Measurements from ENCODE around the gene RDH13.
"Not testable (repeated sequence)": the region's sequence is repeated elsewhere in the genome, so short reads cannot be mapped to it uniquely, and the experiment has no call there.

RDH13 gene
- 8.3 to 22.5 (median 16.8) reads per million in 4 experiments for total RNA-seq

DNA sequence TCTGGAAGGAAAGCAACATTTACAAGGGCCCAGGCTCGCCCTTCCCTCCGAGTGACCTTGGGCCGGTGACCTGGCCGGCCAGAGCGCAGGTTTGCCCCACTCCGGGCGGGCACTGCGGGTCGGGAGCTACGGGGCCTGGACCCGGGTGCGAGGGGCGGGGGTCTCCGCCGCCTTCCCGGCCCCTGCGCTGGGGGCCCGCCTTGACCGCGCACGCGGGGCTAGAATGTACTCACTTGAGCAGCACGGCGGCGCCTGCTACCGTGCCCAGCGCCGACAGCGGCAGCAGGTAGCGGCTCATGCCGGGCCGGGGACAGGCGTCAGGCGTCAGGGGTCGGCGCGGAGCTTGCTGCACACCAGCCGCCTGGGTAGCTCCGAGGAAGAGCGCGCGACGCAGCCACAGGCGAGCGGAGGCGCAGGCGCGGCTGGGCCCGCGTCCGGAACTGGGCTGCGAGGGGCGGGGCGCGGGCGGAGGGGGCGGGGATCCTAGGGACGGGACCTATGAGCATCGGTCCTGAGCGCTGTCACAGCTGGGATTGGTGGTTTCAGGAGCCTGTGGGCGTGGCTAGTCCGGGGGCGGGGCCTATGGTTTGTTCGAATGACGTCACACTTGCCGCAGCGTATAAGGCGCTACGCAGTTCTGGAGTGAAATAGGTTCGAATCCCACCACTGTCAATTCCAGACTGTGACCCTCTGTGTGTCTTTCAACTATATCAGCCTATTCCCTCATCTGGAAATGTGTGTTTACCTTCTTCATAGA is at the start of gene RDH13:
Gene RDH13, minus strand, starts transcription at position 414 of the 757 bp plus-strand sequence. Its CDS starts 116 bp downstream, at position 298.
- DNase-seq, result peak; percentile 96

DNA sequence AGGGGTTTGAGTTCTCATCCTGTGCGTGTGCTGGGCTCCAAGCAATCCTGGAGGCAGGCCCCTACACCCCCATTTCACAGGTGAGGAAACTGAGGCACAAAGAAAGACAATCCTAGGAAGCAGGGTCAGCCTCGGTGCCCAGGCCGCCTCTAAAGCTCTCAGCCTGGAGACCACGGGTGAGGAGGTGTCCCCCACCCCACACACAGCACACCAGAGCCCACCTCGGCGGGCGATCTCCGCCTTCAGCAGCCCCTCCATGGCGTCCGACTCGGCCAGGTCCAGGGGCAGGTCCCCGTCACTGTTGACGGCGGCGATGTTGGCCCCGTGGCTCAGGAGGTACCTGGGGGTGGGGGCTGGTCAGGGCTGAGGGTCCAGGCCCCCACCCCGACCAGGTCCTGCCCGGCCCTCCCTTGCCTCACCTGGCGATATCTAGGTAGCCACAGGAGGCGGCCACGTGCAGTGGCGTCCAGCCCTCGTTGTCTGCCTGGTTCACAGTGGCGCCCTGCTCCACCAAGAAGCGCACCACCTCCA is 49.4 kb upstream of the RDH13 start:
- DNase-seq, result no peak

DNA sequence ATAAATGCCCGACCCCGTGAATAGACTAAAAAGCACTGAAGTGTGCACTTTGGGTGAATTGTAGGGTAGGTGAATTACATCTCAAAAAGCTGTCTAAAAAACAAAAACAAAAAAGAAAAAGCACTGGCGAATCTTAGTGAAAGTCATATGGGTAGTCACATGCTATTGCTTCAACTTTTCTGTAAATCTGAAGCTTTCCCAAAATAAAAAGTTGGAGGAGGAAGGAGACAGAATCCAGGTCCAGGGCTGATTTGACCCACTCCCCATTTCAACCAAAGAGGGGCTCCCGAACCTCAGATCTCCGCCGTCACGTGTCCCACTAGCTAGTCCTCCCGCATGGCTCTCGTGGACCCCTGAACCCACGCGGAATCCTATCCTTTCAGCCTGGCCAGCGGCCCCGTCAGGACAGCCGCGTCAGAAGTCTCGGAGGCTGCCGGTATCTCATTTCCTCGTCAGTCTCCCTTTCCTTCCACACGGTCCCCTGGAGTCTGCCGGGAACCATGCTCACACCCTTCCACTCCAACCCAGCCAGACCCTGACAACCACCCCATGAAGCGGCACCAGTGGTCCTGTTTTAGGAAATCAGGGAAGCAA is 48.4 kb upstream of the RDH13 start:
- no peak for DNase-seq

DNA sequence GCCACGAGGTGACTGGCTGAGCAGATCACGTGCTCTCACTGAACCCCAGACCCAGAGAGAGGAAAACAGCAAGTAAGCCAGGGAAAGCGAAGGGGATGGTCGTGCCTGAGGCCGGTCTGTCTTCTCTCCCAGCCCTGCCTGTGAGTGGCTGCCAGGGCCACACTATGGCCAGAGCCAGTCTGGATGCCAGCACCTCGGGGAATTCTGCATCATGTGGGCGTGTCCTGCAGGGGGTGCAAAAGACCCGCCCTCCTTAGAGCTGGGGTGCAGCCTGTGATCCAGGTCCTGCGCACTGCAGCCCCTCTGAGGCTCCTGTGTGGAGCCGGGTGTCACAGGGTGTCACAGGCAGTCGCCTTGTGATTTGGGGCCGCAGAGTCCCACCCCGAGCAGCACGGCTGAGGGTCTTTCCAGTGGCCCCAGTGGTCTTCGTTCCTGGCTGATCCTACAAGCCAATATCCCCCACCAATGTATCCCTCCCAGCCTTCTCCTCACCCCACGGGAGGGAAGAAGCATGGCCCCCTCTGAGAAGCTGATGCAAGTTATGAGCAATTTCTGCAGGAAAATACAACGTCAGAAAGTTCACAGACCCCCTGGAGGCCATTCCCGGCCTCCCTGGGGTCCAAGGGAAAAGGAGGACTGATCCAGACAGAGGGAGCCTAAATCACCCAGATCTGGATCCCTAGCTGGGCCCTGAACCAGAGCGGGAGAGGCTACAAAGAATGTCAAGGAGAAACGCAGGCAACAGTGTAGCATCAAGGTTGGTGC is 46.8 kb upstream of the RDH13 start:
- no peak for DNase-seq

- not testable (repeated sequence) for DNase-seq
Observed at GRCh38 chr19:55107252-55107651, 44.3 kb upstream of the RDH13 start.

- no peak for DNase-seq
Observed at GRCh38 chr19:55106591-55106990, 43.6 kb upstream of the RDH13 start.

DNA sequence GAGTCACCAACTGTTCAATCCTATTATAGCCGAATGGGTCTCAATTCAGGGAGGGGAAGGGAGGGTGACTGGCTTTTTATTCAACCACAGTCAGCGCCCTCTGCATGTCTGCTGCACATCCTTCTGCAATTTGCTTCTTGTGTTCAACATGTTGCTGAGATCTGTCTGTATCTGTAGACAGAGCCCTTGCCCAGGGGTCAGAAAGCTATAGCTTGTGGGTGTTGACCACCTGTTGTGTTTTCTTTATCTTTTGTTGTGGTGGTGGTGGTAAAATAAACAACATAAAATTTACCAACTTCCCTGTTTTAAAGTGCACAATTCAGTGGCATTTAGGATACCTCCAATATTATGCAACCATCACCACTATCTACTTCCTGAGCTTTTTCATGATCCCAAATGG is 42.3 kb upstream of the RDH13 start:
- DNase-seq, result no peak

GRCh38 chr19:55103190-55103589 is 40.2 kb upstream of the RDH13 start:
- DNase-seq, result no peak

DNA sequence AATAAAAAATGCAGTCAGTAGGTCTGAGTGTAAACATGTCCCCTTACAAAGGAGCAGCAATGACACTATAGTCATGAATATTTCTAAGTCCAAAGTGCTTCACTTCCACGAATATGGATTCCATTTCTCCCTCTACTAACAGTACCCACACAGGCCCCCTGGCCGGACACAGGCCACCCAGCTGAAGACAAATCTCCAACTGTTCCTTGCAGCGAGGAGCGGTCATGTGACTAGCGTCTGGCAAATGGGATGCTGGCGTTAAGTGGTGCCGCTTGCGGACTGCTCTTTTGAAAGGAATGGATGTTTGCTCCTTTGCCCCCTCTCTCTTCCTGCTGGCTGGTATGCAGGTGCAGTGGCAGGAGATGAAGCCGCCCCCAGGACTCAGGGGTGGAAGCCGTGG is 38.3 kb upstream of the RDH13 start:
- DNase-seq, result no peak

- no peak for DNase-seq
Observed at GRCh38 chr19:55099557-55100506, 36.9 kb upstream of the RDH13 start.

GRCh38 chr19:55098716-55099556 is 36.0 kb upstream of the RDH13 start:
- DNase-seq, result no peak

DNA sequence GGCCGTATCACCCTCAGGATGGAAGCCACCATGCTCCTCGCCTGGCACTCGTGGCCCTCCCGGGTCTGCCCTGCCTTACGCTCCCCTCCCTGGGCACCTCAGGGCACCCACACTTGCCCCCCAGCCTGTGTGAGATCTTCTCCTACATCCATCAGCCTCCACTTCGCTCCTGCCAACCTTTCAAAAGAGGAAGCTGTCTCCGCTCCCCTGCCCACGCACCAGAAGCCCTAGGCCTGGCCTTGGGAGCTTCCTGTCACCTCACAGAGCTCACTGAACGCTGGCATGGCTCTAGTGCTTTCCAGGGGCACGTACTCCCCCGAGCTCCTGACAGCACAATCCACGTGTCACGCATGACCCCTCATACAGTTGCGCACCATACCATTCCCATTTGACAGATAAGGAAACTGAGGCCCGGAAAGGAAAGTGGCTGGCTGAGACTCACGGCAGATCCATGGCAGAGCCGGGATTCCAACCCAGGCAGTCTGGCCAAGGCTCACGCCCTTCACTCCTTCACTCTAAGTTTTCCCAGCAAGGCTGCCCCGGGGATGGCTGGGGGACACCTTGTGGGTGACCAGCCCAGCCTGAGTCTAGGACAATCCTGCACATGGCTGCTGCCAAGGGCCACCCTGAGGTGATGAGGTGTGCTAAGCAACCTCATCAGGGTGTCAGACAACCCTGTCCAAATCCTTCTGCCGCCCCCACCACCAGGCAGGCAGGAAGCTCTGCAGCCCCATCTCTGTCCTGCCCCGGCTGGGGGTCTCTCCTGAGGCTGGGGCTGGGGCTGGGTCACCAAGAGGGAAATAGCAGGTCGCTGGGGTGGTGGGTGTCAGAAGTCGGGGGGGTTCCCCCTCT is 35.1 kb upstream of the RDH13 start:
- DNase-seq, result no peak

DNA sequence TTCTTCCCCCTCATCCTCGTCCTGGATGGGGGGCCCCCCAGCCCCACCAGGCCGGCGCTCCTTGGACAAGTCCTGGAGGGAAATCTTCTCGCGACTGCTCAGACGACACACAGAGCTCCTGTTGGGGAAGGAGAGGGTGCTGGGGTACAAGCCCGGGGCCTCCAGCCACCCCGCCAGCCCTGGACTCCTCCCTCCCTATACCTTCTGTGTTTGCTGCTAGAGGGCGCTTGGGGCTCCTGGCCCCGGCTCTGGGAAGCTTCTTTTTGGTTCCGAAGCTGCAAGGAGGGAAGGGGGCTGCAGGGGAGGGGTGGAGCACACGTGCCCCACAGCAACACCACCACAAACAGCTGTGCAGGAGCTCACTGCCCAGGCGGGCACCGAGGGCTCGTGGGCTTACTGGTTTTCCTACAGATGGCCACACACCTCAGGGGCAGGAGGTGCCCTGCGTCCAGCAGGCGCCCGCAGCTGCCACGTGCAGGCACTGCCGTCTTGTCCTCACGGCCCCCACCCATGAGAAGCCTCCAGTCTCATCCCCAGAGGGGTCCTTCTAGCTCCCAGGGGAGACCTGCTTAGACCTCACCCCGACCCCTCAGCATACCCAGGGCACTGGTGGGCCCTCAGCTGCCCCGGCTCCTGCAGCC is 33.2 kb upstream of the RDH13 start:
- no peak for DNase-seq

- no peak for DNase-seq
Observed at GRCh38 chr19:55095260-55096060, 32.5 kb upstream of the RDH13 start.

- no peak for DNase-seq
Observed at GRCh38 chr19:55094456-55095259, 31.7 kb upstream of the RDH13 start.

- DNase-seq, result no peak
Observed at GRCh38 chr19:55092423-55093318, 29.7 kb upstream of the RDH13 start.

DNA sequence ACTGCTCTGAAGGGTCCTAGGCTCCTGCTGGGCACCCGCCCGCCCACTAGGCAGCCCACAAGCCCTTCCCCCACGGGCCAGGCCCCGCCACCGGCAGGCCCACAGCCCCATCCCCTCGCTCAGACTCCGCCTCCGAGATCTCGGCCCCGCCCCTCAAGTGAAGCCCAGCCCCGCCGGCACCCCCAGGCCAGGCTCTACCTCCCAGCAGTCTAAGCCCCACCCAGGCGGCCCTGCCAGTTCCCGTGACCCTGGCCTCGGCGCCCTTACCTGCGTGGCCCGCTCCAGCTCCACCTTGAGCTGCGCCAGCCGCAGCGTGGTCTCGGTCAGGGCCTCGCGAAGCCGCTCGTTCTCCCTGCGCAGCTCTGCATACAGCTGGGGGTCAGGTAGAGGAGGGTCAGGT is 29.0 kb upstream of the RDH13 start:
- DNase-seq, result no peak

Data from effector CD8-positive, alpha-beta T cell (primary cell).